ENCODE results near the gene PDIA2. TPM values are rescaled to one million over a fixed set of nuclear protein-coding genes. Genes with fewer than 3 reads are reported as not detected.

PDIA2 gene
- polyA plus RNA-seq, 2 of the 4 experiments (the other 2 are of a cell fraction): 0.45 to 0.52 TPM

GRCh38 chr16:234468-235305, 48.3 kb upstream of the PDIA2 start, which contains the start of gene FAM234A (continued):
- peak in 1 of 2 experiments; percentile 61; a peak in 1 of 4 replicates for TF ChIP-seq CEBPB (IDR thresholded peaks at IDR 0.05)
- peak; percentile 89 for TF ChIP-seq MAX (IDR thresholded peaks at IDR 0.05)
- peak; percentile 52; the same call in 1 of the 2 replicates for TF ChIP-seq HOXA7 (CRISPR knock-in tag; IDR thresholded peaks at IDR 0.05)
- no peak for TF ChIP-seq MAFK (IDR thresholded peaks at IDR 0.05; ENCODE audit: partially characterized antibody)
- no peak for TF ChIP-seq CBX2 (IDR thresholded peaks at IDR 0.05; ENCODE audit: borderline replicate concordance, low read depth)

- Histone ChIP-seq H3K4me3 (no peak overlapping the region), H3K27ac (no peak overlapping the region), H3K9me3 (no peaks in the 10 kb centered on the region), H3K4me2 (no peak overlapping the region), H3K4me1 (no peaks in the 10 kb centered on the region)
- ChIA-PET POLR2A (no interaction called here), CTCF (interaction anchor here (0.7 to 1.3 kb wide), 4 partner anchors 13 to 133 kb away, joined by 3 to 4 read pairs (median 4); no protein-coding TSS in a partner anchor)
- 64% methylated on average over 3 of the region's 3 CpGs for WGBS (ENCODE audit: missing lambda C conversion rate)
- FAIRE-seq: no peak
- no peak for DNase-seq (ENCODE audit: low read depth in 1 of 2, low spot score in 1 of 2)
- no peak for TF ChIP-seq HDAC2 (IDR thresholded peaks at IDR 0.05)
- no peak for TF ChIP-seq RAD21 (conservative IDR thresholded peaks at IDR 0.05 in 1 of 2, IDR thresholded peaks at IDR 0.05 in 1 of 2)
- no peak for TF ChIP-seq HES2 (IDR thresholded peaks at IDR 0.05)
- TF ChIP-seq CHD4 (IDR thresholded peaks at IDR 0.05; ENCODE audit: borderline replicate concordance): no peak
- no peak for TF ChIP-seq ESRRA (IDR thresholded peaks at IDR 0.05; ENCODE audit: borderline replicate concordance, low read length)
- TF ChIP-seq BHLHE40 (IDR thresholded peaks at IDR 0.05; ENCODE audit: low read depth, low read length): no peak
- no peak for TF ChIP-seq CEBPB (IDR thresholded peaks at IDR 0.05)
- no peak for TF ChIP-seq ZSCAN20 (CRISPR knock-in tag; IDR thresholded peaks at IDR 0.05)
- no peak for TF ChIP-seq JUNB (IDR thresholded peaks at IDR 0.05)
- no peak for ATAC-seq
Observed at GRCh38 chr16:239948-240277, 43.1 kb upstream of the PDIA2 start.

GRCh38 chr16:240559-240958, 42.4 kb upstream of the PDIA2 start:
- ATAC-seq (no peak), FAIRE-seq (no peak), DNase-seq (ENCODE audit: low read depth in 1 of 2, low spot score in 1 of 2) (no peak)
- TF ChIP-seq FOSL2 (IDR thresholded peaks at IDR 0.05) (no peak), FOSL2 (CRISPR knock-in tag; IDR thresholded peaks at IDR 0.05) (no peak), FOXS1 (CRISPR knock-in tag; IDR thresholded peaks at IDR 0.05) (no peak), ZFP36 (IDR thresholded peaks at IDR 0.05; ENCODE audit: borderline replicate concordance, partially characterized antibody) (no peak), EHMT2 (IDR thresholded peaks at IDR 0.05; ENCODE audit: low read depth) (no peak), JUN (IDR thresholded peaks at IDR 0.05) (no peak), POLR2AphosphoS2 (conservative IDR thresholded peaks at IDR 0.05; ENCODE audit: low read length) (no peak), HES2 (IDR thresholded peaks at IDR 0.05) (no peak), HDAC2 (IDR thresholded peaks at IDR 0.05) (no peak), HOXA7 (CRISPR knock-in tag; IDR thresholded peaks at IDR 0.05) (no peak), BCL3 (IDR thresholded peaks at IDR 0.05) (no peak), MAZ (IDR thresholded peaks at IDR 0.05; ENCODE audit: borderline replicate concordance, low read depth, low read length) (no peak)
- CTCF ChIA-PET: interaction anchor here (0.9 to 1.0 kb wide), 2 partner anchors 134 to 175 kb away, joined by 3 to 4 read pairs; no protein-coding TSS in a partner anchor
- H3K9me3 ChIP-seq: no peaks in the 10 kb centered on the region
- no peak overlapping the region for H3K4me3 ChIP-seq
- H3K4me1 ChIP-seq: no peaks in the 10 kb centered on the region
- WGBS (ENCODE audit: missing lambda C conversion rate): 94% methylated on average over 8 of the region's 8 CpGs
- POLR2A ChIA-PET: no interaction called here
- no peak overlapping the region for H3K27ac ChIP-seq
- H3K4me2 ChIP-seq: no peak overlapping the region

Data from A549 (cell line).